Breast epithelium (tissue), 3 donors: ENCODE measurements around the gene IGFL2.
"Not testable (repeated sequence)": the region's sequence is repeated elsewhere in the genome, so short reads cannot be mapped to it uniquely, and the experiment has no call there.

Source experiments
- CTCF ChIP-seq, 3 donors: fragments of 450-650 bp; IDR thresholded peaks; one replicate each; pipeline ENCODE4 v1.5.1; 2016 to 2017; ENCODE audit warnings: antibody characterized with exemption in 3 of 3, mild to moderate bottlenecking in 3 of 3, moderate library complexity in 3 of 3
- POLR2A ChIP-seq: fragments of 450-650 bp; IDR thresholded peaks from one replicate; pipeline ENCODE4 v1.6.1; 2016; ENCODE audit warnings: antibody characterized with exemption, mild to moderate bottlenecking, moderate library complexity

- not testable (repeated sequence) for TF ChIP-seq CTCF (IDR thresholded peaks at IDR 0.05); POLR2A
Measured at GRCh38 chr19:46102333-46102732, 45.7 kb upstream of the IGFL2 start.
